Measurements from ENCODE around the gene TENT5A. TPM values are rescaled to one million over a fixed set of nuclear protein-coding genes. Genes with fewer than 3 reads are reported as not detected.
A peak's percentile ranks its signal among the peaks of the same experiment; 100 is the strongest.

TENT5A gene
- total and polyA plus RNA-seq, 5 donors from 2014 or later, result 1.2 to 4.8 (median 3.2) TPM

- H3K4me1 ChIP-seq (ENCODE audit: control insufficient read depth, insufficient read depth, low read length, poor library complexity, severe bottlenecking), result no peaks in the 10 kb centered on the region
- ATAC-seq (ENCODE audit: low read depth in 2 of 2) (no peak), DNase-seq (no peak)
- Mint-ChIP-seq H3K36me3 (no peaks in the 10 kb centered on the region), H3K4me1 (no peaks in the 10 kb centered on the region), H3K4me3 (no peak overlapping the region), H3K9me3 (no peaks in the 10 kb centered on the region), H3K27ac (no peak overlapping the region), H3K27me3 (peaks cover 9% of the 10 kb centered on the region)
- H3K36me3 ChIP-seq (ENCODE audit: control insufficient read depth, insufficient read depth, low read length), result no peaks in the 10 kb centered on the region
- H3K27me3 ChIP-seq (ENCODE audit: control insufficient read depth, insufficient read depth, low read length), result peaks cover 2% of the 10 kb centered on the region
- H3K27ac ChIP-seq (ENCODE audit: insufficient read depth, low read length, poor library complexity, severe bottlenecking), result no peak overlapping the region
- H3K4me3 ChIP-seq (ENCODE audit: low read depth, low read length), result no peak overlapping the region
- no peaks in the 10 kb centered on the region for H3K9me3 ChIP-seq (ENCODE audit: control insufficient read depth in 2 of 2, low read length in 2 of 2)
Observed at GRCh38 chr6:81763051-81763450, 10.6 kb upstream of the TENT5A start.

GRCh38 chr6:81762606-81763005 lies 10.1 kb upstream of the TENT5A start:
- no peak for ATAC-seq (ENCODE audit: low read depth in 2 of 2)
- no peaks in the 10 kb centered on the region for H3K36me3 Mint-ChIP-seq
- Histone ChIP-seq H3K4me1 (ENCODE audit: control insufficient read depth, insufficient read depth, low read length, poor library complexity, severe bottlenecking) (no peaks in the 10 kb centered on the region), H3K27me3 (ENCODE audit: control insufficient read depth, insufficient read depth, low read length) (peaks cover 2% of the 10 kb centered on the region), H3K9me3 (ENCODE audit: control insufficient read depth in 2 of 2, low read length in 2 of 2) (no peaks in the 10 kb centered on the region), H3K36me3 (ENCODE audit: control insufficient read depth, insufficient read depth, low read length) (no peaks in the 10 kb centered on the region), H3K4me3 (ENCODE audit: low read depth, low read length) (no peak overlapping the region), H3K27ac (ENCODE audit: insufficient read depth, low read length, poor library complexity, severe bottlenecking) (no peak overlapping the region)
- peaks cover 13% of the 10 kb centered on the region for H3K27me3 Mint-ChIP-seq
- no peak for DNase-seq
- no peak overlapping the region for H3K27ac Mint-ChIP-seq
- H3K9me3 Mint-ChIP-seq, result no peaks in the 10 kb centered on the region
- H3K4me3 Mint-ChIP-seq, result no peak overlapping the region
- H3K4me1 Mint-ChIP-seq, result no peaks in the 10 kb centered on the region

GRCh38 chr6:81762132-81762531 lies 9.7 kb upstream of the TENT5A start:
- no peak overlapping the region for H3K4me3 Mint-ChIP-seq
- Histone ChIP-seq H3K4me1 (ENCODE audit: control insufficient read depth, insufficient read depth, low read length, poor library complexity, severe bottlenecking) (no peaks in the 10 kb centered on the region), H3K27me3 (ENCODE audit: control insufficient read depth, insufficient read depth, low read length) (peaks cover 2% of the 10 kb centered on the region), H3K36me3 (ENCODE audit: control insufficient read depth, insufficient read depth, low read length) (no peaks in the 10 kb centered on the region), H3K27ac (ENCODE audit: insufficient read depth, low read length, poor library complexity, severe bottlenecking) (no peak overlapping the region), H3K9me3 (ENCODE audit: control insufficient read depth in 2 of 2, low read length in 2 of 2) (no peaks in the 10 kb centered on the region), H3K4me3 (ENCODE audit: low read depth, low read length) (no peak overlapping the region)
- no peak overlapping the region for H3K27ac Mint-ChIP-seq
- ATAC-seq (ENCODE audit: low read depth in 2 of 2), result no peak
- no peak for DNase-seq
- no peaks in the 10 kb centered on the region for H3K4me1 Mint-ChIP-seq
- no peaks in the 10 kb centered on the region for H3K36me3 Mint-ChIP-seq
- H3K27me3 Mint-ChIP-seq, result peaks cover 17% of the 10 kb centered on the region
- H3K9me3 Mint-ChIP-seq, result no peaks in the 10 kb centered on the region

- Histone ChIP-seq H3K9me3 (ENCODE audit: control insufficient read depth in 2 of 2, low read length in 2 of 2) (no peaks in the 10 kb centered on the region), H3K4me3 (ENCODE audit: low read depth, low read length) (no peak overlapping the region), H3K27ac (ENCODE audit: insufficient read depth, low read length, poor library complexity, severe bottlenecking) (no peak overlapping the region), H3K27me3 (ENCODE audit: control insufficient read depth, insufficient read depth, low read length) (peaks cover 2% of the 10 kb centered on the region), H3K36me3 (ENCODE audit: control insufficient read depth, insufficient read depth, low read length) (no peaks in the 10 kb centered on the region), H3K4me1 (ENCODE audit: control insufficient read depth, insufficient read depth, low read length, poor library complexity, severe bottlenecking) (no peaks in the 10 kb centered on the region)
- Mint-ChIP-seq H3K4me1 (no peaks in the 10 kb centered on the region), H3K36me3 (no peaks in the 10 kb centered on the region), H3K9me3 (peaks cover 0 to 1% (median 0%) of the 10 kb centered on the region in 7 donors), H3K4me3 (no peak overlapping the region), H3K27me3 (peaks cover 20% of the 10 kb centered on the region), H3K27ac (no peak overlapping the region)
- DNase-seq (no peak), ATAC-seq (ENCODE audit: low read depth in 2 of 2) (no peak)
Observed at GRCh38 chr6:81761197-81761596, 8.7 kb upstream of the TENT5A start.

GRCh38 chr6:81759782-81760181 lies 7.3 kb upstream of the TENT5A start:
- H3K4me1 ChIP-seq (ENCODE audit: control insufficient read depth, insufficient read depth, low read length, poor library complexity, severe bottlenecking), result no peaks in the 10 kb centered on the region
- no peaks in the 10 kb centered on the region for H3K27me3 ChIP-seq (ENCODE audit: control insufficient read depth, insufficient read depth, low read length)
- no peaks in the 10 kb centered on the region for H3K9me3 ChIP-seq (ENCODE audit: control insufficient read depth in 2 of 2, low read length in 2 of 2)
- ATAC-seq (ENCODE audit: low read depth in 2 of 2), result no peak
- H3K4me3 ChIP-seq (ENCODE audit: low read depth, low read length), result no peak overlapping the region
- no peak overlapping the region for H3K4me3 Mint-ChIP-seq
- no peaks in the 10 kb centered on the region for H3K36me3 ChIP-seq (ENCODE audit: control insufficient read depth, insufficient read depth, low read length)
- peaks cover 28% of the 10 kb centered on the region for H3K27me3 Mint-ChIP-seq
- DNase-seq, result no peak
- H3K27ac Mint-ChIP-seq, result no peak overlapping the region
- H3K27ac ChIP-seq (ENCODE audit: insufficient read depth, low read length, poor library complexity, severe bottlenecking), result no peak overlapping the region
- no peaks in the 10 kb centered on the region for H3K36me3 Mint-ChIP-seq
- H3K9me3 Mint-ChIP-seq, result peaks cover 0 to 1% (median 0%) of the 10 kb centered on the region in 7 donors
- H3K4me1 Mint-ChIP-seq, result no peaks in the 10 kb centered on the region

GRCh38 chr6:81758221-81758620 lies 5.7 kb upstream of the TENT5A start:
- Histone ChIP-seq H3K9me3 (ENCODE audit: control insufficient read depth in 2 of 2, low read length in 2 of 2) (no peaks in the 10 kb centered on the region), H3K4me3 (ENCODE audit: low read depth, low read length) (no peak overlapping the region), H3K27ac (ENCODE audit: insufficient read depth, low read length, poor library complexity, severe bottlenecking) (no peak overlapping the region), H3K27me3 (ENCODE audit: control insufficient read depth, insufficient read depth, low read length) (no peaks in the 10 kb centered on the region), H3K4me1 (ENCODE audit: control insufficient read depth, insufficient read depth, low read length, poor library complexity, severe bottlenecking) (no peaks in the 10 kb centered on the region), H3K36me3 (ENCODE audit: control insufficient read depth, insufficient read depth, low read length) (no peaks in the 10 kb centered on the region)
- H3K36me3 Mint-ChIP-seq, result no peaks in the 10 kb centered on the region
- ATAC-seq (ENCODE audit: low read depth in 2 of 2) (no peak), DNase-seq (no peak)
- no peak overlapping the region for H3K27ac Mint-ChIP-seq
- peaks cover 0 to 1% (median 0%) of the 10 kb centered on the region in 7 donors for H3K9me3 Mint-ChIP-seq
- peaks cover 0 to 3% (median 1%) of the 10 kb centered on the region in 4 donors for H3K4me1 Mint-ChIP-seq
- peaks cover 30% of the 10 kb centered on the region for H3K27me3 Mint-ChIP-seq
- H3K4me3 Mint-ChIP-seq, result no peak overlapping the region

GRCh38 chr6:81756690-81757089 lies 4.2 kb upstream of the TENT5A start:
- Mint-ChIP-seq H3K4me1 (peaks cover 0 to 11% (median 8%) of the 10 kb centered on the region in 4 donors), H3K27me3 (peaks cover 43% of the 10 kb centered on the region), H3K4me3 (no peak overlapping the region), H3K27ac (no peak overlapping the region), H3K36me3 (no peaks in the 10 kb centered on the region), H3K9me3 (peaks cover 0 to 2% (median 0%) of the 10 kb centered on the region in 7 donors)
- Histone ChIP-seq H3K4me3 (ENCODE audit: low read depth, low read length) (no peak overlapping the region), H3K9me3 (ENCODE audit: control insufficient read depth in 2 of 2, low read length in 2 of 2) (no peaks in the 10 kb centered on the region), H3K4me1 (ENCODE audit: control insufficient read depth, insufficient read depth, low read length, poor library complexity, severe bottlenecking) (no peaks in the 10 kb centered on the region), H3K27ac (ENCODE audit: insufficient read depth, low read length, poor library complexity, severe bottlenecking) (no peak overlapping the region), H3K27me3 (ENCODE audit: control insufficient read depth, insufficient read depth, low read length) (no peaks in the 10 kb centered on the region), H3K36me3 (ENCODE audit: control insufficient read depth, insufficient read depth, low read length) (no peaks in the 10 kb centered on the region)
- ATAC-seq (ENCODE audit: low read depth in 2 of 2), result no peak
- DNase-seq, result no peak

GRCh38 chr6:81755551-81755950 lies 3.1 kb upstream of the TENT5A start:
- ATAC-seq (ENCODE audit: low read depth in 2 of 2) (no peak), DNase-seq (no peak)
- no peaks in the 10 kb centered on the region for H3K36me3 ChIP-seq (ENCODE audit: control insufficient read depth, insufficient read depth, low read length)
- H3K9me3 Mint-ChIP-seq, result peaks cover 0 to 2% (median 0%) of the 10 kb centered on the region in 7 donors
- H3K36me3 Mint-ChIP-seq, result no peaks in the 10 kb centered on the region
- H3K4me3 Mint-ChIP-seq, result peak overlapping the region in 1 of 4 donors; percentile 43
- H3K9me3 ChIP-seq (ENCODE audit: control insufficient read depth in 2 of 2, low read length in 2 of 2), result no peaks in the 10 kb centered on the region
- no peak overlapping the region for H3K4me3 ChIP-seq (ENCODE audit: low read depth, low read length)
- H3K27ac ChIP-seq (ENCODE audit: insufficient read depth, low read length, poor library complexity, severe bottlenecking), result no peak overlapping the region
- H3K4me1 Mint-ChIP-seq, result peaks cover 0 to 22% (median 15%) of the 10 kb centered on the region in 4 donors
- peaks cover 54% of the 10 kb centered on the region for H3K27me3 Mint-ChIP-seq
- peaks cover 4% of the 10 kb centered on the region for H3K27me3 ChIP-seq (ENCODE audit: control insufficient read depth, insufficient read depth, low read length)
- no peak overlapping the region for H3K27ac Mint-ChIP-seq
- peaks cover 9% of the 10 kb centered on the region for H3K4me1 ChIP-seq (ENCODE audit: control insufficient read depth, insufficient read depth, low read length, poor library complexity, severe bottlenecking)

Data from CD4-positive, CD25-positive, alpha-beta regulatory T cell (primary cell).